ENCODE measurements around the gene PTPRN2. TPM values are rescaled to one million over a fixed set of nuclear protein-coding genes. Genes with fewer than 3 reads are reported as not detected.

PTPRN2 gene
- total and polyA plus RNA-seq, 9 of the 15 experiments (the other 6 are each of a cell fraction or from before 2014, with no cell fraction given), result not detected

DNA sequence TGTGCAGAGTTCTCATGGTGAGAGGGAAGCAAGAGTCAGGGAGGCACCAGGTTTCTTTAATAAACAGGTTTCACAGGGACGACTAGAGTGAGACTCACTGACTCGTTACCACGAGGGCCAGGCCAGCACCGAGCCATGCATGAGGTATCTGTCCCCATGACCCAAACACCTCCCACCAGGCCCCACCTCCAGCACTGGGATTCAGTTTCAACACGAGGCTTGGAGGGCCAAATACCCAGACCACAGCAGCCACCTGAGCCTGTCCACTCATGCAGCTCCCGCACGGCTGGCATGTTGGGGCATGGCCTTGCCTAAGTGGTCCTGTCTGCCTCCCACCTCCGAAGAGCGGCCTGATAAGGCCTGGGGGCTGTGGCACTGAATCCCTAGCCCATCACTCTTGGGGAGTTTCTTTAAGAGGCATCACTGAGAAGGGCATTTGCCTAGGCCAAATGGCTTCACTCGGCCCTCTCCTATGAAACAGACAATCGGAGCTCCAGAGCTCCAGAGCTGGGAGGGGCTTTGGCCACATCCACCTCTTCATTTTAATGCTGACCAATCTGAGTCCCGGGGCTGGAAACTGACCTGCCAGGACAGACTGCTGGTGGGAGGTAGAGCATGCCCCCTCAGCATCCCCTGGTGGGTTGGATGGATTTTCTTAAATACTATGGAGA lies 1093.0 kb downstream of the PTPRN2 start (continued):
- TF ChIP-seq, protein P1, sequence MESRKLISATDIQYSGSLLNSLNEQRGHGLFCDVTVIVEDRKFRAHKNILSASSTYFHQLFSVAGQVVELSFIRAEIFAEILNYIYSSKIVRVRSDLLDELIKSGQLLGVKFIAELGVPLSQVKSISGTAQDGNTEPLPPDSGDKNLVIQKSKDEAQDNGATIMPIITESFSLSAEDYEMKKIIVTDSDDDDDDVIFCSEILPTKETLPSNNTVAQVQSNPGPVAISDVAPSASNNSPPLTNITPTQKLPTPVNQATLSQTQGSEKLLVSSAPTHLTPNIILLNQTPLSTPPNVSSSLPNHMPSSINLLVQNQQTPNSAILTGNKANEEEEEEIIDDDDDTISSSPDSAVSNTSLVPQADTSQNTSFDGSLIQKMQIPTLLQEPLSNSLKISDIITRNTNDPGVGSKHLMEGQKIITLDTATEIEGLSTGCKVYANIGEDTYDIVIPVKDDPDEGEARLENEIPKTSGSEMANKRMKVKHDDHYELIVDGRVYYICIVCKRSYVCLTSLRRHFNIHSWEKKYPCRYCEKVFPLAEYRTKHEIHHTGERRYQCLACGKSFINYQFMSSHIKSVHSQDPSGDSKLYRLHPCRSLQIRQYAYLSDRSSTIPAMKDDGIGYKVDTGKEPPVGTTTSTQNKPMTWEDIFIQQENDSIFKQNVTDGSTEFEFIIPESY (CRISPR knock-in tag; IDR thresholded peaks at IDR 0.05), result no peak
- TF ChIP-seq, protein P2, sequence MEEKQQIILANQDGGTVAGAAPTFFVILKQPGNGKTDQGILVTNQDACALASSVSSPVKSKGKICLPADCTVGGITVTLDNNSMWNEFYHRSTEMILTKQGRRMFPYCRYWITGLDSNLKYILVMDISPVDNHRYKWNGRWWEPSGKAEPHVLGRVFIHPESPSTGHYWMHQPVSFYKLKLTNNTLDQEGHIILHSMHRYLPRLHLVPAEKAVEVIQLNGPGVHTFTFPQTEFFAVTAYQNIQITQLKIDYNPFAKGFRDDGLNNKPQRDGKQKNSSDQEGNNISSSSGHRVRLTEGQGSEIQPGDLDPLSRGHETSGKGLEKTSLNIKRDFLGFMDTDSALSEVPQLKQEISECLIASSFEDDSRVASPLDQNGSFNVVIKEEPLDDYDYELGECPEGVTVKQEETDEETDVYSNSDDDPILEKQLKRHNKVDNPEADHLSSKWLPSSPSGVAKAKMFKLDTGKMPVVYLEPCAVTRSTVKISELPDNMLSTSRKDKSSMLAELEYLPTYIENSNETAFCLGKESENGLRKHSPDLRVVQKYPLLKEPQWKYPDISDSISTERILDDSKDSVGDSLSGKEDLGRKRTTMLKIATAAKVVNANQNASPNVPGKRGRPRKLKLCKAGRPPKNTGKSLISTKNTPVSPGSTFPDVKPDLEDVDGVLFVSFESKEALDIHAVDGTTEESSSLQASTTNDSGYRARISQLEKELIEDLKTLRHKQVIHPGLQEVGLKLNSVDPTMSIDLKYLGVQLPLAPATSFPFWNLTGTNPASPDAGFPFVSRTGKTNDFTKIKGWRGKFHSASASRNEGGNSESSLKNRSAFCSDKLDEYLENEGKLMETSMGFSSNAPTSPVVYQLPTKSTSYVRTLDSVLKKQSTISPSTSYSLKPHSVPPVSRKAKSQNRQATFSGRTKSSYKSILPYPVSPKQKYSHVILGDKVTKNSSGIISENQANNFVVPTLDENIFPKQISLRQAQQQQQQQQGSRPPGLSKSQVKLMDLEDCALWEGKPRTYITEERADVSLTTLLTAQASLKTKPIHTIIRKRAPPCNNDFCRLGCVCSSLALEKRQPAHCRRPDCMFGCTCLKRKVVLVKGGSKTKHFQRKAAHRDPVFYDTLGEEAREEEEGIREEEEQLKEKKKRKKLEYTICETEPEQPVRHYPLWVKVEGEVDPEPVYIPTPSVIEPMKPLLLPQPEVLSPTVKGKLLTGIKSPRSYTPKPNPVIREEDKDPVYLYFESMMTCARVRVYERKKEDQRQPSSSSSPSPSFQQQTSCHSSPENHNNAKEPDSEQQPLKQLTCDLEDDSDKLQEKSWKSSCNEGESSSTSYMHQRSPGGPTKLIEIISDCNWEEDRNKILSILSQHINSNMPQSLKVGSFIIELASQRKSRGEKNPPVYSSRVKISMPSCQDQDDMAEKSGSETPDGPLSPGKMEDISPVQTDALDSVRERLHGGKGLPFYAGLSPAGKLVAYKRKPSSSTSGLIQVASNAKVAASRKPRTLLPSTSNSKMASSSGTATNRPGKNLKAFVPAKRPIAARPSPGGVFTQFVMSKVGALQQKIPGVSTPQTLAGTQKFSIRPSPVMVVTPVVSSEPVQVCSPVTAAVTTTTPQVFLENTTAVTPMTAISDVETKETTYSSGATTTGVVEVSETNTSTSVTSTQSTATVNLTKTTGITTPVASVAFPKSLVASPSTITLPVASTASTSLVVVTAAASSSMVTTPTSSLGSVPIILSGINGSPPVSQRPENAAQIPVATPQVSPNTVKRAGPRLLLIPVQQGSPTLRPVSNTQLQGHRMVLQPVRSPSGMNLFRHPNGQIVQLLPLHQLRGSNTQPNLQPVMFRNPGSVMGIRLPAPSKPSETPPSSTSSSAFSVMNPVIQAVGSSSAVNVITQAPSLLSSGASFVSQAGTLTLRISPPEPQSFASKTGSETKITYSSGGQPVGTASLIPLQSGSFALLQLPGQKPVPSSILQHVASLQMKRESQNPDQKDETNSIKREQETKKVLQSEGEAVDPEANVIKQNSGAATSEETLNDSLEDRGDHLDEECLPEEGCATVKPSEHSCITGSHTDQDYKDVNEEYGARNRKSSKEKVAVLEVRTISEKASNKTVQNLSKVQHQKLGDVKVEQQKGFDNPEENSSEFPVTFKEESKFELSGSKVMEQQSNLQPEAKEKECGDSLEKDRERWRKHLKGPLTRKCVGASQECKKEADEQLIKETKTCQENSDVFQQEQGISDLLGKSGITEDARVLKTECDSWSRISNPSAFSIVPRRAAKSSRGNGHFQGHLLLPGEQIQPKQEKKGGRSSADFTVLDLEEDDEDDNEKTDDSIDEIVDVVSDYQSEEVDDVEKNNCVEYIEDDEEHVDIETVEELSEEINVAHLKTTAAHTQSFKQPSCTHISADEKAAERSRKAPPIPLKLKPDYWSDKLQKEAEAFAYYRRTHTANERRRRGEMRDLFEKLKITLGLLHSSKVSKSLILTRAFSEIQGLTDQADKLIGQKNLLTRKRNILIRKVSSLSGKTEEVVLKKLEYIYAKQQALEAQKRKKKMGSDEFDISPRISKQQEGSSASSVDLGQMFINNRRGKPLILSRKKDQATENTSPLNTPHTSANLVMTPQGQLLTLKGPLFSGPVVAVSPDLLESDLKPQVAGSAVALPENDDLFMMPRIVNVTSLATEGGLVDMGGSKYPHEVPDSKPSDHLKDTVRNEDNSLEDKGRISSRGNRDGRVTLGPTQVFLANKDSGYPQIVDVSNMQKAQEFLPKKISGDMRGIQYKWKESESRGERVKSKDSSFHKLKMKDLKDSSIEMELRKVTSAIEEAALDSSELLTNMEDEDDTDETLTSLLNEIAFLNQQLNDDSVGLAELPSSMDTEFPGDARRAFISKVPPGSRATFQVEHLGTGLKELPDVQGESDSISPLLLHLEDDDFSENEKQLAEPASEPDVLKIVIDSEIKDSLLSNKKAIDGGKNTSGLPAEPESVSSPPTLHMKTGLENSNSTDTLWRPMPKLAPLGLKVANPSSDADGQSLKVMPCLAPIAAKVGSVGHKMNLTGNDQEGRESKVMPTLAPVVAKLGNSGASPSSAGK (IDR thresholded peaks at IDR 0.05), result no peak
- TF ChIP-seq ZNF121 (CRISPR knock-in tag; conservative IDR thresholded peaks at IDR 0.05) (no peak), HCFC1 (IDR thresholded peaks at IDR 0.05; ENCODE audit: low read depth, low read length) (no peak), ZNF165 (CRISPR knock-in tag; IDR thresholded peaks at IDR 0.05; ENCODE audit: borderline replicate concordance) (no peak), NR2C1 (IDR thresholded peaks at IDR 0.05) (no peak), NR2C1 (tag; IDR thresholded peaks at IDR 0.05) (no peak), EHMT2 (IDR thresholded peaks at IDR 0.05) (no peak)
